Right lobe of liver (tissue), 6 donors: ENCODE measurements around the gene FGFBP1. TPM values are rescaled to one million over a fixed set of nuclear protein-coding genes. Genes with fewer than 3 reads are reported as not detected.

ENCODE experiments used
- ATAC-seq, 4 donors: fragments of 200-7000 bp; cut with Tn5 transposase; one replicate each; pipeline ENCODE4 v1.9.1; 2020; ENCODE audit warnings: mild to moderate bottlenecking in 4 of 4, moderate library complexity in 4 of 4
- DNase-seq, 3 donors: peaks; one replicate each; pipeline ENCODE4 v3.0.0-alpha.2; 2020
- H3K27ac ChIP-seq, 3 donors: fragments of 200-600 bp; one replicate each; pipeline ENCODE4 v1.8.0; 2022
- H3K27me3 ChIP-seq, 2 donors: fragments of 200-600 bp; one replicate each; pipeline ENCODE4 v1.8.0; 2022
- H3K36me3 ChIP-seq, 4 donors: fragments of 200-600 bp; sonication (generic) in 1 of 4; one replicate each; pipeline versions ENCODE4 v1.5.1 to v1.8.0; 2017 to 2022; ENCODE audit warnings: control low read depth in 1 of 4
- H3K4me1 ChIP-seq, 4 donors: fragments of 200-600 bp; sonication (generic) in 1 of 4; one replicate each; pipeline versions ENCODE4 v1.5.1 to v1.8.0; 2017 to 2022; ENCODE audit warnings: control low read depth in 1 of 4
- H3K4me3 ChIP-seq, 3 donors: fragments of 200-600 bp; one replicate each; pipeline ENCODE4 v1.8.0; 2022
- H3K9me3 ChIP-seq, 4 donors: fragments of 200-600 bp; sonication (generic) in 1 of 4; one replicate each; pipeline versions ENCODE4 v1.5.1 to v1.8.0; 2017 to 2022; ENCODE audit warnings: control low read depth in 1 of 4
- POLR2A ChIP-seq: fragments of 450-650 bp; IDR thresholded peaks from one replicate; pipeline ENCODE4 v1.6.1; 2017; ENCODE audit warnings: antibody characterized with exemption, mild to moderate bottlenecking
- WGBS: methylation state at CpG from one replicate; pipeline ENCODE4 v1.1.6; 2018; ENCODE audit warnings: low coverage, low lambda C conversion rate; ENCODE audit not compliant: insufficient coverage; ENCODE audit errors: missing lambda C conversion rate; 5-methylcytosine and 5-hydroxymethylcytosine counted together
- intact Hi-C, 2 donors: fragments of 100-400 bp; cut with DNase I; formaldehyde crosslinking; loops; one replicate each; pipeline versions ENCODE4 v1.11.2 to v1.14.1; 2022
- total RNA-seq, 6 experiments: library from RNA; depleted of rRNA in 2 of 6; stranded (reverse); fragments of >200 nt in 2 of 6; fragmentation: NEBNext Ultra II Directional in 3 of 6; extraction: Animal tissue kit (Norgen Biotek cat#: 25700) in 3 of 6; gene quantifications; one replicate each; pipeline versions ENCODE4 v1.1.0 to v1.2.4, GENCODE V29; 2016 to 2023
- TF ChIP-seq, protein P1 (sequence below), 4 donors: fragments of 200-600 bp in 3 of 4; fragments of 450-650 bp in 1 of 4; IDR thresholded peaks; one replicate each; pipeline versions ENCODE4 v1.5.1 to v1.8.0; 2016 to 2022; ENCODE audit warnings: antibody characterized with exemption in 4 of 4, mild to moderate bottlenecking in 2 of 4
- donor health status: DM: no; HTN: yes; CAD: no.
- donor health status: DM: no; HTN: no; CAD: no.
- donor health status: DM: no; HTN: no; CAD: no.
- donor health status: DM: no; HTN: yes; CAD: no.
- donor health status: DM: no; HTN: yes; CAD: no.

FGFBP1 gene
- total RNA-seq, 6 experiments from 2014 or later: not detected

DNA sequence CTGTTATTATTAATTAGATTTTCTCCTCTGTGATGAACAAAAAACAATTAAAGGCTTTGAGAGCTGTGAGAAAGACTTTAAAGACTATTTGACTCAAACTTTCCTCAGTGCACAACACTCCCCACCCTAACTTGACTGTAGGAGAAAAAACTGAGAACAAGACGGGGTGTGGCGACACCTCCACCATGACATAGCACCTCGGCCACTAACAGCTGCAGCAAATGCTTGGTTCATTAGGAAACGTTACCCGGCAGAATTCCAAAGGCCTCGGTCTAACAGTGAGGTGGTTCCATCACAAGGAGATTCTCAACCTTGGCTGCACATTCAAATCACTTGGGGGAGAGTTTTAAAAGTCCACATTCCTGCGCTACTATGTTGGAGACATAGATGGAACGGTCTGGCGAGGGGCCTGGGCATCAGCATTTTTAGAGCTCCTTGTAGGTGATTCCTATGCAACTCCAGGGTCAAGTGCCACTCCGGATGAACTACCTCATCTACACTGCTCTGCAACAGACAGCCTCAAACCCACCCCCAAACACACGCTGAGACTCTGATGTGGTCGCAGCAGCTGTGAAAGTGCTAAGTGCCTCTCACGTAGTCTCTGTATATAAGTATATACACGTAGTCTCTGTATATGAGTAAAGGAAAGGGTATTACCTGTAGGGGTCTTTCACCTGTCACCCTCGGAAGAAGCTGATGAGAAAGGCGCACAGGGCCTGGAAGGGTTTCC lies 23.4 kb upstream of the FGFBP1 start:
- ATAC-seq (no peak), DNase-seq (no peak)
- H3K27me3 ChIP-seq: no peaks in the 10 kb centered on the region
- intact Hi-C loops: no loop called here
- no peak overlapping the region for H3K27ac ChIP-seq
- no peak for TF ChIP-seq POLR2A
- TF ChIP-seq, protein P1, sequence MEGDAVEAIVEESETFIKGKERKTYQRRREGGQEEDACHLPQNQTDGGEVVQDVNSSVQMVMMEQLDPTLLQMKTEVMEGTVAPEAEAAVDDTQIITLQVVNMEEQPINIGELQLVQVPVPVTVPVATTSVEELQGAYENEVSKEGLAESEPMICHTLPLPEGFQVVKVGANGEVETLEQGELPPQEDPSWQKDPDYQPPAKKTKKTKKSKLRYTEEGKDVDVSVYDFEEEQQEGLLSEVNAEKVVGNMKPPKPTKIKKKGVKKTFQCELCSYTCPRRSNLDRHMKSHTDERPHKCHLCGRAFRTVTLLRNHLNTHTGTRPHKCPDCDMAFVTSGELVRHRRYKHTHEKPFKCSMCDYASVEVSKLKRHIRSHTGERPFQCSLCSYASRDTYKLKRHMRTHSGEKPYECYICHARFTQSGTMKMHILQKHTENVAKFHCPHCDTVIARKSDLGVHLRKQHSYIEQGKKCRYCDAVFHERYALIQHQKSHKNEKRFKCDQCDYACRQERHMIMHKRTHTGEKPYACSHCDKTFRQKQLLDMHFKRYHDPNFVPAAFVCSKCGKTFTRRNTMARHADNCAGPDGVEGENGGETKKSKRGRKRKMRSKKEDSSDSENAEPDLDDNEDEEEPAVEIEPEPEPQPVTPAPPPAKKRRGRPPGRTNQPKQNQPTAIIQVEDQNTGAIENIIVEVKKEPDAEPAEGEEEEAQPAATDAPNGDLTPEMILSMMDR (IDR thresholded peaks at IDR 0.05): no peak
- H3K4me1 ChIP-seq: no peaks in the 10 kb centered on the region
- H3K9me3 ChIP-seq: no peaks in the 10 kb centered on the region
- H3K4me3 ChIP-seq: no peak overlapping the region
- H3K36me3 ChIP-seq: no peaks in the 10 kb centered on the region
- WGBS: 66% methylated on average over 13 of the region's 16 CpGs

DNA sequence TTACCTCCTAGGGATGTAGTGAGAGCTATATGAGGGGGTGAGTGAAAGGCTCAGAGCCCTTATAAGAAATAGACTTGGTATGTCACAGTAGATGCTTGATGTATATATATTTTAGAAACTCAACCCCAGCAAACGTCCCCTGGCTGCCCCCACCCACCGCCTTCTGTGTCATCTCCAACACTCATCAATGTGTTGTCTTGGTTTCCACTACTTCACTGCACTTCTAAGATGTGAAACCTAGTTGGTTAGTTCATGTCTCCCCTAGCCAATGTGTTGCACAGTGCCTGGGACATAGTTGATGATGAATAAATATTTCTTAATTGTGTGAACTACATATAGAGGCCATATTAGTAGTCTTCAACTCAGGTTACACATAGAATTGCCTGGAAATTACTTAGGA lies 20.0 kb upstream of the FGFBP1 start:
- intact Hi-C loops: loop anchor here (10.0 kb wide), 2 partner anchors 74 to 154 kb away; no protein-coding TSS in a partner anchor
- Histone ChIP-seq H3K27ac (no peak overlapping the region), H3K9me3 (no peaks in the 10 kb centered on the region), H3K27me3 (no peaks in the 10 kb centered on the region), H3K4me3 (no peak overlapping the region), H3K36me3 (no peaks in the 10 kb centered on the region), H3K4me1 (no peaks in the 10 kb centered on the region)
- ATAC-seq (no peak), DNase-seq (no peak)
- whole genome bisulfite sequencing: 11% methylated on average over 1 of the region's 2 CpGs
- TF ChIP-seq POLR2A: no peak
- TF ChIP-seq, protein P1 (IDR thresholded peaks at IDR 0.05): no peak

DNA sequence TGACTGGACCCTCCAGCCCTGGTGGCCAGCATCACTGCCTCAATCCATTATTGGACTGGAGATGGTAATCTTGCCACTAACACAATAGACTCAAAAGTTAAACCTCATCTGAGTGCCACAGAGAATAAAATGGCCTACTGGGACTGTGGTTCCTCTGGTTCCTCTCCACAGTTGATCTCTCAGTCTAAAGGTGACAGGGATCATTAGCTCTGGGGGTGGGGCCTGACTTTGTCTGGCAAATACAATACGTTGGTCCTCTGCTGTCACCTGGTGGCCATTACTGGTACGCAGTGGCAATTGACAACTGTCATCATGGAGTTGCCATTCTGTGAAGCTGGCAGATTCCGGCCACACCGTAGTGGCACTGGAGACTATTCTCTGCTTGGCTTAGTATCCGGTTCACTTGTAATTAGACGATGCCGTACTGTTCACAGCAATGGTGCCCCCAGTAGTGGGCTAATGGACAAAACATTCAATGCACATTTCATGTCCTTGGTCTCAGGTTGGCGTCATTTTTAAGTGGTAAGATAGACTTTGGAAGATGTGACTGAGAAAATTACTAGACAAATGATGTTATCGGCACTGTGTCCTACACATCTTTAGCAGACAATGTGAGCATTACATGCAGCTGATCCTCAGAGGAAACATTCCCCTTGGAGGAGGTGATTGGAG lies 17.8 kb upstream of the FGFBP1 start:
- no peak overlapping the region for H3K27ac ChIP-seq
- H3K27me3 ChIP-seq: no peaks in the 10 kb centered on the region
- intact Hi-C loops: loop anchor here (10.0 kb wide), 2 partner anchors 72 to 152 kb away; no protein-coding TSS in a partner anchor
- DNase-seq (peak; percentile 79 to 89 (median 82)), ATAC-seq (peak; percentile 100)
- no peak overlapping the region for H3K4me3 ChIP-seq
- no peaks in the 10 kb centered on the region for H3K36me3 ChIP-seq
- TF ChIP-seq POLR2A: no peak
- TF ChIP-seq, protein P1 (IDR thresholded peaks at IDR 0.05): peak; percentile 85 to 97 (median 96)
- H3K4me1 ChIP-seq: no peaks in the 10 kb centered on the region
- no peaks in the 10 kb centered on the region for H3K9me3 ChIP-seq
- 36% methylated on average over 9 of the region's 9 CpGs for WGBS

DNA sequence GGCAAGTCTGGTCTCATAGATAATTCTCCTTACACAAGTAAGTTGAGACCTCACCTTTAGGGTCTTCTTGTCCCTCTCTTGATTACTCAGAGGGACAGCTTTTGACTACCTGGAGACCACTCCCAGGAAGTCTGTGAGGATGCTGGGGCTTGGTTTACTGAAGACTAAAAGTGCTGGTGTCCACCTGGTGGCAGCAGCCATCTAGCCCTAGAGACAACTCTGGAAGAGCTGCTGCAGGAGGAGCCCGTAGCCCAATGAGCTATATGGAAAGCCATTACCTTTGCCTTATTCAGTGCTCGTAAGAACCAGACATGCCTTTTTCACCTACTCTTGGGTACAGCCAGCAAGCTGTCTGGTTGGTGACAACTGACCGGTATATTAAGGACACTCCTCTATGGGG lies 17.1 kb upstream of the FGFBP1 start:
- WGBS: 90% methylated on average over 2 of the region's 3 CpGs
- Histone ChIP-seq H3K4me1 (no peaks in the 10 kb centered on the region), H3K27me3 (no peaks in the 10 kb centered on the region), H3K4me3 (no peak overlapping the region), H3K9me3 (no peaks in the 10 kb centered on the region), H3K36me3 (no peaks in the 10 kb centered on the region), H3K27ac (no peak overlapping the region)
- DNase-seq (no peak), ATAC-seq (peak in 1 of 4 donors; percentile 12)
- intact Hi-C loops: loop anchor here (10.0 kb wide), 2 partner anchors 71 to 151 kb away; no protein-coding TSS in a partner anchor
- TF ChIP-seq, protein P1 (IDR thresholded peaks at IDR 0.05): no peak
- TF ChIP-seq POLR2A: no peak
